NCI-H446 treated with DMSO at 0.1 percent for 48 hours (cell line): ENCODE results near the gene RPL37.
A peak's percentile ranks its signal among the peaks of the same experiment; 100 is the strongest.
"Not testable (repeated sequence)": the region's sequence is repeated elsewhere in the genome, so short reads cannot be mapped to it uniquely, and the experiment has no call there.

ENCODE experiments used
- DNase-seq: peaks from one replicate; lab custom pipeline; 2025; lab: John Stamatoyannopoulos, UW

Gene RPL37

DNA sequence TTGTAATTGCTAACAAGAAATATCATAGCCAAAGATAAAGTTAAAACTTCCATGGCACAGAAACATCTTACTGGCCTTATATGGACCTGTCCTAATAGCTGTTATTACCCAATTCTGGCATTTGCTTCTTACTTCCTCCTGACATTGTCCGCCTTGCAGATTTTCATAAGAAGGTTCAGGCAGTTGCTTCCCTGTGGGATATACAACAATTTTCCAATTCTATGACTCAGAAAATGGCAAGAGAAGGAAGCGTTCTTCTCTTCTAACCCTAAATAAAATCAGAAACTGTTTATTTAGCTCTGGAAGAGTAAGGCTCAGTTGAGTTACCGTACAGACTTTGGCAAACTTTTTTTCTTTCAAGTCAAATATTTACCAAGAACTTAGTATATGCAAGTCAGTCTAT, 38.5 kb downstream of the RPL37 start:
- DNase-seq = no peak

DNA sequence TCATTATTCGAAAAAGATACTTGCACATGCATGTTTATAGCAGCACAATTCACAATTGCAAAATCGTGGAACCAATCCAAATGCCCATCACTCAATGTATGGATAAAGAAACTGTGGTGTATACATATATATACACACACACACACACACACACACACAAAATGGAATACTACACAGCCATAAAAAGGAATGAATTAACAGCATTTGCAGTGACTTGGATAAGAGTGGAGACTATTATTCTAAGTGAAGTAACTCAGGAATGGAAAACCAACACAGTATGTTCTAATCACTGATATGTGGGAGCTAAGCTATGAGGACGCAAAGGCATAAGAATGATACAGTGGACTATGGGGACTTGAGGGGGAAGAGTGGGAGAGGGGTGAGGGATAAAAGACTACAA, 40.1 kb downstream of the RPL37 start:
- not testable (repeated sequence) for DNase-seq

GRCh38 chr5:40794340-40794739, 40.7 kb downstream of the RPL37 start:
- DNase-seq = not testable (repeated sequence)

DNA sequence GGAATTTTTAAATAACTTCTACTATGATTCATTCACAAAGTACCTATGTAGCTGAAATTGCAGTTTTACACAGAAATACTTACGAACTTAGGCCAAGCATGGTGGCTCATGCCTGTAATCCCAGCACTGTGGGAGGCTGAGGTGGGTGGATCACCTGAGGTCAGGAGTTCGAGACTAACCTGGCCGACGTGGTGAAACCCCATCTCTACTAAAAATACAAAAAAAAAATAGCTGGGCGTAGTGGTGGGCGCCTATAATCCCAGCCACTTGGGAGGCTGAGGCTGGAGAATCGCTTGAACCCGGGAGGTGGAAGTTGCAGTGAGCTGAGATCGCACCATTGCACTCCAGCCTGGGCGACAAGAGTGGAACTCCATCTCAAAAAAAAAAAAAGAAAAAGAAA, 42.3 kb downstream of the RPL37 start:
- DNase-seq = not testable (repeated sequence)

GRCh38 chr5:40791715-40792139, 43.3 kb downstream of the RPL37 start:
- no peak for DNase-seq

GRCh38 chr5:40790947-40791593, 44.0 kb downstream of the RPL37 start:
- DNase-seq = no peak

DNA sequence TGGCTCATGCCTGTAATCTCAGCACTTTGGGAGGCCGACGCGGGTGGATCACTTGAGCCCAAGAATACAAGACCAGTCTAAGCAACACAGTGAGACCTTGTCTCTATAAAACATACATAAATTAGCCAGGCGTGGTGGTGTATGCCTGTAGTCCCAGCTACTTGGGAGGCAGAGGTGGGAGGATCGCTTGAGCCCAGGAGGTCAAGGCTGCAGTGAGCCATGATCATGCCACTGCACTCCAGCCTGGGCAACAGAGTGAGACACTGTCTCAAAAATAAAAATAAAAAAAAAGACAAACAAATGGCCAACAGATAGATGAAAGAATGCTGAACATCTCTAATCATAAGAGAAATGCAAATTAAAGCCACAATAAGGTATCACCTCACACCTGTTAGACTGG, 46.1 kb downstream of the RPL37 start:
- DNase-seq = not testable (repeated sequence)

GRCh38 chr5:40787986-40788385, 47.0 kb downstream of the RPL37 start:
- no peak for DNase-seq

GRCh38 chr5:40786664-40787063, 48.4 kb downstream of the RPL37 start:
- DNase-seq = not testable (repeated sequence)

GRCh38 chr5:40784916-40785315, 50.1 kb downstream of the RPL37 start:
- DNase-seq = no peak

GRCh38 chr5:40784027-40784653, 50.9 kb downstream of the RPL37 start:
- DNase-seq = no peak

- peak; percentile 54 for DNase-seq
Measured at GRCh38 chr5:40781843-40782409, 53.1 kb downstream of the RPL37 start.

DNA sequence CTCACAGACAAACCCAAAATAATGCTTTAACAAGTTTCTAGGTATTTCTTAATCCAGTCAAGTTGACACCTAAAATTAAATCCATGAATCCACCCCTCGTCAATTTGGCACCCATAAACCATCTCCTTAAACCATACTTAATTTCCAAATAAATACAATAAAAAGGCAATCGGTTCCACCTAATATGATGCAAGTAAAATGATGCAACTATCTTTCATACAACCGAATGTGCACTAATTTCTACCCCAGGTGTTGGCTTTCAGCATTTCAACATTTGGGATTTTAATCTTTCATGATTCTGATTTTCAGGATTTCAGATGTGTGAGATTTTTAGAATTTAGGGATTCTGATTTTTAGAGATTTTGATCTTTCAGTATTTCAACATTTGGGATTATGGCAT, 54.2 kb downstream of the RPL37 start:
- DNase-seq = no peak

- no peak for DNase-seq
Measured at GRCh38 chr5:40780199-40780598, 54.8 kb downstream of the RPL37 start.

- no peak for DNase-seq
Measured at GRCh38 chr5:40779561-40779960, 55.5 kb downstream of the RPL37 start.

DNA sequence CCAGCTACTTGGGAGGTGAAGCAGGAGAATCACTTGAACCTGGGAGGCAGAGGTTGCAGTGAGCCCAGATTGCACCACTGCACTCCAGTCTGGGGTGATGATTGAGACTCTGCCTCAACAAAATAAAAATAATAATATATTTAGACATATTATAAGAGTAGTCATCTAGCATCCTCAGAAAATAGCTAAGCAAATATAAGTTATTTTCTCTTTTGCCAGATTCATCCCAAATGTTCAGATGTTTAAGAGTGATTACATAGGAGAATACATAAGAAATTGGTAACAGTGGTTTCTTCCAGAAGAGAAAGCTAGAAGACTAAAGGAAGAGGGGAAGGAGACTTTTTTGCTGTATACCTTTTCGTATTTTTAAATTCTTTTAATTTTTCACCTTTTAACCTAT, 56.9 kb downstream of the RPL37 start:
- no peak for DNase-seq

DNA sequence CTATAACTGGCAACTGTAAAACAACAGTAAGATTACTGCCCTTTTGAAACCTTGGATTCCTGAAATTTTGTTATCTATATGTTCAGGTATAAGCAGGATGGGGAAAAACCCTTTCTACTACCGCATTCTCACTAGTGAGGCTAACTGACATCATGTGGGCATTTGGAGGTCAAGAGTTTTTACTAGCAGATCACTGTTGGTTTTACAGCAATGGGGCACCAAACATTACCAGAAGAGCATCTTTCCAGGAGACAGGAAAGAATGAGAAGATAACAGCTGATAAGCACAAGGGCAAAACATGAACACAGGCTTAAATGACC, 58.4 kb downstream of the RPL37 start:
- DNase-seq = no peak

- no peak for DNase-seq
Measured at GRCh38 chr5:40775846-40776657, 59.0 kb downstream of the RPL37 start.
